NCI-H2196 (cell line): ENCODE results near the gene G3BP1.
"Not testable (repeated sequence)": the region's sequence is repeated elsewhere in the genome, so short reads cannot be mapped to it uniquely, and the experiment has no call there.

Experiments
- DNase-seq: peaks from one replicate; lab custom pipeline; 2025; ENCODE audit not compliant: unreplicated experiment; lab: John Stamatoyannopoulos, UW

The G3BP1 gene

GRCh38 chr5:151755383-151755782 is 16.4 kb upstream of the G3BP1 start:
- DNase-seq: no peak

GRCh38 chr5:151757233-151758140 is 14.3 kb upstream of the G3BP1 start:
- peak; percentile 32 for DNase-seq

- no peak for DNase-seq
Measured at GRCh38 chr5:151758141-151758429, 13.7 kb upstream of the G3BP1 start.

- DNase-seq: peak; percentile 91
Measured at GRCh38 chr5:151758430-151759241, 13.1 kb upstream of the G3BP1 start, which contains the start of gene ATOX1. Gene ATOX1 (minus strand): TSS chr5:151758631. CDS start chr5:151758551, 80 bp downstream.

- DNase-seq: no peak
Measured at GRCh38 chr5:151764801-151765200, 7.0 kb upstream of the G3BP1 start.

GRCh38 chr5:151766975-151767374 is 4.8 kb upstream of the G3BP1 start:
- no peak for DNase-seq

- DNase-seq: peak; percentile 47
Measured at GRCh38 chr5:151770383-151771258, 1.1 kb upstream of the G3BP1 start.

GRCh38 chr5:151772029-151772845 is 483 bp downstream of the G3BP1 start:
- peak; percentile 92 for DNase-seq

- DNase-seq: no peak
Measured at GRCh38 chr5:151772846-151773561, 1.2 kb downstream of the G3BP1 start.

GRCh38 chr5:151773951-151774350 is 2.2 kb downstream of the G3BP1 start:
- DNase-seq: no peak

- DNase-seq: no peak
Measured at GRCh38 chr5:151775025-151775606, 3.4 kb downstream of the G3BP1 start.

- DNase-seq: no peak
Measured at GRCh38 chr5:151779531-151780125, 7.9 kb downstream of the G3BP1 start.

- no peak for DNase-seq
Measured at GRCh38 chr5:151780348-151780747, 8.6 kb downstream of the G3BP1 start.

- no peak for DNase-seq
Measured at GRCh38 chr5:151781201-151781600, 9.4 kb downstream of the G3BP1 start.

GRCh38 chr5:151783664-151784063 is 11.9 kb downstream of the G3BP1 start:
- not testable (repeated sequence) for DNase-seq

- DNase-seq: no peak
Measured at GRCh38 chr5:151784141-151784540, 12.4 kb downstream of the G3BP1 start.

- no peak for DNase-seq
Measured at GRCh38 chr5:151786468-151786867, 14.7 kb downstream of the G3BP1 start.

- no peak for DNase-seq
Measured at GRCh38 chr5:151787817-151788216, 16.1 kb downstream of the G3BP1 start.

GRCh38 chr5:151793358-151793757 is 21.6 kb downstream of the G3BP1 start:
- DNase-seq: no peak
